GM10266 (cell line): ENCODE results near the gene TPBGL.

Source experiments
- DNase-seq: peaks from one replicate; pipeline ENCODE4 v3.0.0; 2012; ENCODE audit errors: extremely low spot score
- CTCF ChIP-seq: IDR thresholded peaks from 2 replicates; pipeline ENCODE4 v1.5.1; 2012; ENCODE audit warnings: mild to moderate bottlenecking, low read depth; ENCODE audit not compliant: control insufficient read depth, insufficient read depth; ENCODE audit errors: missing control alignments

Gene TPBGL

GRCh38 chr11:75267171-75267970, 26.8 kb downstream of the TPBGL start:
- no peak for DNase-seq
- no peak for TF ChIP-seq CTCF

- TF ChIP-seq CTCF: no peak
- no peak for DNase-seq
Observed at GRCh38 chr11:75268626-75269366, 28.2 kb downstream of the TPBGL start.

GRCh38 chr11:75269367-75269660, 28.7 kb downstream of the TPBGL start:
- no peak for TF ChIP-seq CTCF
- DNase-seq: no peak

- DNase-seq: no peak
- no peak for TF ChIP-seq CTCF
Observed at GRCh38 chr11:75269896-75270295, 29.3 kb downstream of the TPBGL start.

GRCh38 chr11:75270896-75271418, 30.4 kb downstream of the TPBGL start:
- peak; percentile 43 for TF ChIP-seq CTCF
- DNase-seq: no peak

- TF ChIP-seq CTCF: no peak
- no peak for DNase-seq
Observed at GRCh38 chr11:75271730-75272129, 31.2 kb downstream of the TPBGL start.

GRCh38 chr11:75272391-75272790, 31.8 kb downstream of the TPBGL start:
- no peak for DNase-seq

More at GRCh38 chr11:75272391-75272790, 31.8 kb downstream of the TPBGL start:
- no peak for TF ChIP-seq CTCF
